Uterus (tissue), 4 donors: ENCODE measurements around the gene PHKG1. TPM values are rescaled to one million over a fixed set of nuclear protein-coding genes. Genes with fewer than 3 reads are reported as not detected.
"Not testable (repeated sequence)": the region's sequence is repeated elsewhere in the genome, so short reads cannot be mapped to it uniquely, and the experiment has no call there.

ENCODE experiments used
- DNase-seq, 2 donors: peaks; one replicate each; pipeline ENCODE4 v3.0.0-alpha.2; 2019 to 2020
- H3K27ac ChIP-seq, 2 donors: fragments of 200-600 bp; sonication (generic); 1 replicate in 1 of 2; 2 replicates in 1 of 2; pipeline ENCODE4 v1.5.1; 2016 to 2018
- H3K27me3 ChIP-seq, 2 donors: fragments of 200-600 bp; sonication (generic); one replicate each; pipeline ENCODE4 v1.5.1; 2018 to 2019; ENCODE audit warnings: control low read depth in 1 of 2
- H3K36me3 ChIP-seq, 2 donors: fragments of 200-600 bp; sonication (generic); one replicate each; pipeline ENCODE4 v1.5.1; 2019; ENCODE audit warnings: control low read depth in 1 of 2
- H3K4me1 ChIP-seq, 2 donors: fragments of 200-600 bp; sonication (generic); one replicate each; pipeline ENCODE4 v1.5.1; 2018 to 2019; ENCODE audit warnings: control low read depth in 1 of 2
- H3K4me3 ChIP-seq, 2 donors: fragments of 200-600 bp; sonication (generic); 1 replicate in 1 of 2; 2 replicates in 1 of 2; pipeline ENCODE4 v1.5.1; 2018 to 2019; ENCODE audit warnings: mild to moderate bottlenecking in 1 of 2
- H3K9me3 ChIP-seq, 2 donors: fragments of 200-600 bp; sonication (generic); one replicate each; pipeline ENCODE4 v1.5.1; 2019; ENCODE audit warnings: control low read depth in 1 of 2
- POLR2A ChIP-seq, 2 donors: fragments of 450-650 bp; IDR thresholded peaks; one replicate each; pipeline ENCODE4 v1.6.1; 2016; ENCODE audit warnings: antibody characterized with exemption in 2 of 2, mild to moderate bottlenecking in 1 of 2, moderate library complexity in 1 of 2
- intact Hi-C: fragments of 100-400 bp; cut with DNase I; formaldehyde crosslinking; loops from one replicate; pipeline ENCODE4 v1.15.1; 2023; ENCODE audit warnings: low total_unique reads
- total RNA-seq, 4 donors: library from RNA; depleted of rRNA in 3 of 4; stranded (reverse); fragments of >200 nt in 3 of 4; gene quantifications; one replicate each; pipeline versions ENCODE4 v1.1.0 to v1.2.4, GENCODE V29; 2014 to 2023
- TF ChIP-seq, protein P1 (sequence below), 4 experiments: fragments of 200-600 bp in 2 of 4; fragments of 450-650 bp in 2 of 4; sonication (generic) in 2 of 4; IDR thresholded peaks; one replicate each; pipeline ENCODE4 v1.5.1; 2016 to 2019; ENCODE audit warnings: antibody characterized with exemption in 4 of 4, mild to moderate bottlenecking in 2 of 4, moderate library complexity in 1 of 4
- donor health status: DM: yes; HTN: yes; CAD: no.

Gene PHKG1
- total RNA-seq, 4 donors from 2014 or later, result 0.97 to 4.7 TPM; not detected in 2

DNA sequence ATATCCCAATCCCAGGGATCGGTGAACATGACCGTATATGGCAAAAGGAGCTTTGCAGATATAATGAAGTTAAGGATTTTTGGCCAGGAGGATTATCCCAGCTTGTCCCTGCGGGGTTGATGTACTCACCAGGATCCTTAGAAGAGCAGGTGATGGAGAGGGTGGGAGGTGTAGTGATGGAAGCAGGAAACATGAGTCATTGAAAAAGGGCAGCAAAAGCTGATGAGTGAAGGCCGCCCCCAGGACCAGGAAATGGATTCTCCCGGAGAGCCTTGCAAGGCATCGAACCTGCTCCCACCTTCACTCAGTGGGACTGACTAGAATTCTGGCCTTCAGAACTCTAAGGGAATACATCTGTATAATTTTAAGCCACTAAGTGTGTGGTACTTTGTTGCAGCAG, 28.7 kb upstream of the PHKG1 start:
- Histone ChIP-seq H3K4me1 (no peaks in the 10 kb centered on the region), H3K36me3 (no peaks in the 10 kb centered on the region), H3K27me3 (no peaks in the 10 kb centered on the region), H3K9me3 (no peaks in the 10 kb centered on the region), H3K27ac (no peak overlapping the region), H3K4me3 (no peak overlapping the region)
- DNase-seq, result no peak
- TF ChIP-seq POLR2A (IDR thresholded peaks at IDR 0.05), result no peak
- TF ChIP-seq, protein P1, sequence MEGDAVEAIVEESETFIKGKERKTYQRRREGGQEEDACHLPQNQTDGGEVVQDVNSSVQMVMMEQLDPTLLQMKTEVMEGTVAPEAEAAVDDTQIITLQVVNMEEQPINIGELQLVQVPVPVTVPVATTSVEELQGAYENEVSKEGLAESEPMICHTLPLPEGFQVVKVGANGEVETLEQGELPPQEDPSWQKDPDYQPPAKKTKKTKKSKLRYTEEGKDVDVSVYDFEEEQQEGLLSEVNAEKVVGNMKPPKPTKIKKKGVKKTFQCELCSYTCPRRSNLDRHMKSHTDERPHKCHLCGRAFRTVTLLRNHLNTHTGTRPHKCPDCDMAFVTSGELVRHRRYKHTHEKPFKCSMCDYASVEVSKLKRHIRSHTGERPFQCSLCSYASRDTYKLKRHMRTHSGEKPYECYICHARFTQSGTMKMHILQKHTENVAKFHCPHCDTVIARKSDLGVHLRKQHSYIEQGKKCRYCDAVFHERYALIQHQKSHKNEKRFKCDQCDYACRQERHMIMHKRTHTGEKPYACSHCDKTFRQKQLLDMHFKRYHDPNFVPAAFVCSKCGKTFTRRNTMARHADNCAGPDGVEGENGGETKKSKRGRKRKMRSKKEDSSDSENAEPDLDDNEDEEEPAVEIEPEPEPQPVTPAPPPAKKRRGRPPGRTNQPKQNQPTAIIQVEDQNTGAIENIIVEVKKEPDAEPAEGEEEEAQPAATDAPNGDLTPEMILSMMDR (IDR thresholded peaks at IDR 0.05), result no peak
- intact Hi-C loops, result no loop called here

DNA sequence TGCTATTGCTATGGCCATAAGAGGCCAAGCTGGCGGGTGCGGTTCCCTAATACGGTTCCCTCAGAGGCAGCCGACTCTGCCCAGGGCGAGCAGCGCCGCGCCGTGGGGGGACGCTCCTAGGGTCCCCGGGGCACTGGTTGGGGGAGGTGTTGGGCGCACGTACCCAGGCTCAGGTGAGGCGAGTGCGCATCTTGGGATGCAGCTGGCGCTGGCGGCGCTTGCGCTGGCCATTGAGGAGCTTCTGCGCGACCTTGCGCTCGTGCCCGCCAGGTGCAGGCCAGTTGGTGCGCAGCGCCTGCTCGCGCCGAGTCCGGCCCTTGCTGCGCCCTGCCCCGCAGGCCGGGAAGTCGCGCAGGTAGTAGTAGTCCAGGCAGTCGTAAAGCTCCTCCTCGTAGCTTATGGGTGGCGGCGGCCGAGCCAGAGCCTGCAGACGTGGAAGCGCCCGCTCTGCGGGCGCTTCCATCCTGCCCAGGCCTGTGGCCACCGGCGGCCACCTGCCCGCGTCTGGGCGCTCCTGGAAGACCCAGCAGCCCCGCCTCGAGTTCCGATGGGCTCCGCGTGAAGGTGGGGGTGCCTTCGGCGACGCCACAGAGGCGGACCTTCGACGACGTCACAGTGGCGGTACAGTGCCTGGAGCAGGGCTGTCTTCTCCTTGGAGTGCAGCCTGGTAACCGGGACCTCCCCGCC, 23.2 kb upstream of the PHKG1 start, which contains the start of gene NUPR2:
NUPR2 (minus strand) TSS at position 566 of the 687 bp plus-strand sequence; CDS start at position 463, 103 bp downstream.
- Histone ChIP-seq H3K27ac (no peak within 1 kb of the TSS), H3K36me3 (no peaks in the 10 kb centered on the region), H3K9me3 (no peaks in the 10 kb centered on the region), H3K4me3 (no peak within 1 kb of the TSS), H3K4me1 (peaks cover 0 to 4% of the 10 kb centered on the region in 2 donors), H3K27me3 (peaks cover 0 to 5% of the 10 kb centered on the region in 2 donors)
- DNase-seq, result no peak
- intact Hi-C loops, result no loop called here
- TF ChIP-seq, protein P1 (IDR thresholded peaks at IDR 0.05), result no peak
- no peak for TF ChIP-seq POLR2A (IDR thresholded peaks at IDR 0.05)

DNA sequence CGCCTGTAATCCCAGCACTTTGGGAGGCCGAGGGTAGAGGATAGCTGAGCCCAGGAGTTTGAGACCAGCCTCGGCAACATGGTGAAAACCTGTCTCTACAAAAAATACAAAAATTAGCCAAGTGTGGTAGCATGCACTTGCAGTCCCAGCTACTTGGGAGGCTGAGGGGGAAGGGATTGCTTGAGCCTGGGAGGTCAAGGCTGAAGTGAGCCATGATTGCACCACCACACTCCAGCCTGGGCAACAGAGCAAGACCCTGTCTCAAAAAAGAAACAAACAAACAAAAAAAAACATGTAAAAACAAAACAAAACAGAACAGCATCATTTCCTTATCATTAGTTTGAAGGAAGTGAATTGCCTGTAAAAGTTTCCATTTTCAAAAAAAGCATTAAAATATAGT, 19.5 kb upstream of the PHKG1 start:
- H3K4me3 ChIP-seq, DNase-seq, H3K36me3 ChIP-seq, H3K4me1 ChIP-seq, intact Hi-C loops, H3K27ac ChIP-seq, H3K9me3 ChIP-seq, H3K27me3 ChIP-seq: not testable (repeated sequence)

DNA sequence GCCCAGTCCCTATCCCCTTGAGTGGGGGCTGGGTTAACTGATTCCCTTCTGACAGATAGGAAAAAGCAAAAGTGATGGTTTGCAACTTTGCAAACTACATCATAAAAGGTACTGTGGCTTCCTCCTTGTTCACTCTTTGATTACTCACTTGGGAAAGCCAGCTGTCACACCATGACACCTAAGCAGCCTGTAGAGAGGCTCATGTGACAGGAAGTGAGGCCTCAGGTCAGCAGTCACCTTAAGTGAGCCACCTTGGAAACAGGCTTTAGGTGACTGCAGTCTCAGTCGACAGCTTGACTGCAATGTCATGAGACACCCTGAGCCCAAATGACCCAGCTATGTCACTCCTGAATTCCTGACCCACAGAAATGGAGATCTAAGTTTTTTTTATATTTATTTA, 17.9 kb upstream of the PHKG1 start:
- DNase-seq, result no peak
- Histone ChIP-seq H3K36me3 (no peaks in the 10 kb centered on the region), H3K9me3 (no peaks in the 10 kb centered on the region), H3K27ac (no peak overlapping the region), H3K4me1 (peaks cover 0 to under 1% of the 10 kb centered on the region in 2 donors), H3K4me3 (no peak overlapping the region), H3K27me3 (peaks cover 0 to 3% of the 10 kb centered on the region in 2 donors)
- intact Hi-C loops, result no loop called here
- TF ChIP-seq POLR2A (IDR thresholded peaks at IDR 0.05), result no peak
- TF ChIP-seq, protein P1 (IDR thresholded peaks at IDR 0.05), result no peak

DNA sequence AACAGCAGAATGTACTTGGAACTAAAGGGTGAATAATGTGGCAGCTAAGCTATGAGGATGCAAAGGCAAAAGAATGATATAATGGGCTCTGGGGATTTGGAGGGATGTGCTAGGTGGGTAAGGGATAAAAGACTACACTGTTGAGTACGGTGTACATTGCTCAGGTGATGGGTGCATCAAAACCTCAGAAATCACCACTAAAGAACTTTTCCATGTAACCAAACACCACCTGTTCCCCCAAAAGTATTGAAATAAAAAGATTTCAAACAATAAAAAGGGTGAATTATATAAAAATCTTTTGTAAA, 15.2 kb upstream of the PHKG1 start:
- no peaks in the 10 kb centered on the region for H3K9me3 ChIP-seq
- H3K4me1 ChIP-seq, result peaks cover 8% of the 10 kb centered on the region in 2 donors
- H3K27ac ChIP-seq, result no peak overlapping the region
- intact Hi-C loops, result no loop called here
- TF ChIP-seq POLR2A (IDR thresholded peaks at IDR 0.05), result no peak
- TF ChIP-seq, protein P1 (IDR thresholded peaks at IDR 0.05), result no peak
- no peak overlapping the region for H3K4me3 ChIP-seq
- no peaks in the 10 kb centered on the region for H3K36me3 ChIP-seq
- DNase-seq, result no peak
- peaks cover 0 to 3% of the 10 kb centered on the region in 2 donors for H3K27me3 ChIP-seq
